Transverse colon (tissue), 4 donors: ENCODE results near the gene PSTK. TPM values are rescaled to one million over a fixed set of nuclear protein-coding genes. Genes with fewer than 3 reads are reported as not detected.

ENCODE experiments used
- DNase-seq: peaks from one replicate; pipeline ENCODE4 v3.0.0-alpha.2; 2019
- H3K27ac ChIP-seq, 4 donors: fragments of 200-600 bp; sonication (generic); 2 replicates each; pipeline ENCODE4 v1.5.1; 2016 to 2018; ENCODE audit warnings: inconsistent platforms in 4 of 4
- H3K27me3 ChIP-seq: fragments of 200-600 bp; sonication (generic); 2 replicates; pipeline ENCODE4 v1.5.1; 2017; ENCODE audit warnings: inconsistent platforms
- H3K36me3 ChIP-seq, 4 donors: fragments of 200-600 bp; sonication (generic); 2 replicates each; pipeline ENCODE4 v1.5.1; 2017 to 2019; ENCODE audit warnings: inconsistent platforms in 4 of 4
- H3K4me1 ChIP-seq, 4 donors: fragments of 200-600 bp; sonication (generic); 2 replicates each; pipeline ENCODE4 v1.5.1; 2017 to 2020; ENCODE audit warnings: inconsistent platforms in 4 of 4
- H3K4me3 ChIP-seq, 4 donors: fragments of 200-600 bp; sonication (generic); 1 replicate in 1 of 4; 2 replicates in 3 of 4; pipeline versions ENCODE4 v1.5.1 to v1.6.1; 2017 to 2019; ENCODE audit warnings: inconsistent platforms in 4 of 4
- H3K9me3 ChIP-seq, 2 donors: fragments of 200-600 bp; sonication (generic); 2 replicates each; pipeline ENCODE4 v1.5.1; 2017 to 2019; ENCODE audit warnings: inconsistent platforms in 2 of 2
- EP300 ChIP-seq: sonication (generic); formaldehyde crosslinking; IDR thresholded peaks from one replicate; pipeline ENCODE4 v1.6.1; 2017; ENCODE audit warnings: antibody characterized with exemption, low read depth
- POLR2A ChIP-seq: fragments of 450-650 bp; IDR thresholded peaks from one replicate; pipeline ENCODE4 v1.6.1; 2016; ENCODE audit warnings: antibody characterized with exemption, mild to moderate bottlenecking, moderate library complexity
- POLR2AphosphoS5 ChIP-seq, 3 donors: sonication (generic); formaldehyde crosslinking; IDR thresholded peaks; one replicate each; pipeline ENCODE4 v1.6.1; 2016; ENCODE audit warnings: antibody characterized with exemption in 3 of 3
- WGBS, 2 donors: methylation state at CpG; one replicate each; pipeline ENCODE4 v1.1.5; 2018; ENCODE audit warnings: low coverage in 1 of 2; 5-methylcytosine and 5-hydroxymethylcytosine counted together
- in situ Hi-C, 4 donors: fragments of 200-750 bp; cut with MboI; loops; one replicate each; pipeline versions ENCODE4 v1.15.0 to v1.15.1; 2017; ENCODE audit warnings: low sequenced_read_pairs in 3 of 4, low pct_ligation_motif_present in 1 of 4, low pct_unique_long_range_greater_than_20kb in 1 of 4
- intact Hi-C: fragments of 100-400 bp; cut with DNase I; formaldehyde crosslinking; loops from one replicate; pipeline ENCODE4 v1.15.1; 2023; ENCODE audit warnings: low total_unique reads
- total RNA-seq, 4 donors: library from RNA; depleted of rRNA; stranded (reverse); fragments of >200 nt; gene quantifications; one replicate each; pipeline ENCODE4 v1.1.0, GENCODE V29; 2016
- TF ChIP-seq, protein P1 (sequence below), 5 experiments: fragments of 200-600 bp in 3 of 5; fragments of 450-650 bp in 2 of 5; sonication (generic) in 3 of 5; IDR thresholded peaks; 1 replicate in 2 of 5; 2 replicates in 3 of 5; pipeline ENCODE4 v1.5.1; 2016 to 2017; ENCODE audit warnings: antibody characterized with exemption in 5 of 5, inconsistent platforms in 3 of 5, mild to moderate bottlenecking in 2 of 5, moderate library complexity in 1 of 5

Gene PSTK, protein sequence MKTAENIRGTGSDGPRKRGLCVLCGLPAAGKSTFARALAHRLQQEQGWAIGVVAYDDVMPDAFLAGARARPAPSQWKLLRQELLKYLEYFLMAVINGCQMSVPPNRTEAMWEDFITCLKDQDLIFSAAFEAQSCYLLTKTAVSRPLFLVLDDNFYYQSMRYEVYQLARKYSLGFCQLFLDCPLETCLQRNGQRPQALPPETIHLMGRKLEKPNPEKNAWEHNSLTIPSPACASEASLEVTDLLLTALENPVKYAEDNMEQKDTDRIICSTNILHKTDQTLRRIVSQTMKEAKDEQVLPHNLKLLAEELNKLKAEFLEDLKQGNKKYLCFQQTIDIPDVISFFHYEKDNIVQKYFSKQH
- total RNA-seq = 1 to 10 TPM in 2 of 4 donors, not detected in 2; 2.5 to 2.9 TPM

- Histone ChIP-seq H3K27me3 (no peaks in the 10 kb centered on the region), H3K36me3 (no peaks in the 10 kb centered on the region), H3K4me3 (peak within 1 kb of the TSS; percentile 54 to 94 (median 76)), H3K4me1 (peaks cover 5 to 14% (median 8%) of the 10 kb centered on the region in 4 donors), H3K27ac (peak within 1 kb of the TSS; percentile 86 to 96 (median 94)), H3K9me3 (no peaks in the 10 kb centered on the region)
- DNase-seq = peak; percentile 93
- TF ChIP-seq EP300 (no peak), POLR2AphosphoS5 (IDR thresholded peaks at IDR 0.05) (peak in 1 of 3 donors; percentile 83), POLR2A (peak; percentile 78)
- TF ChIP-seq, protein P1, sequence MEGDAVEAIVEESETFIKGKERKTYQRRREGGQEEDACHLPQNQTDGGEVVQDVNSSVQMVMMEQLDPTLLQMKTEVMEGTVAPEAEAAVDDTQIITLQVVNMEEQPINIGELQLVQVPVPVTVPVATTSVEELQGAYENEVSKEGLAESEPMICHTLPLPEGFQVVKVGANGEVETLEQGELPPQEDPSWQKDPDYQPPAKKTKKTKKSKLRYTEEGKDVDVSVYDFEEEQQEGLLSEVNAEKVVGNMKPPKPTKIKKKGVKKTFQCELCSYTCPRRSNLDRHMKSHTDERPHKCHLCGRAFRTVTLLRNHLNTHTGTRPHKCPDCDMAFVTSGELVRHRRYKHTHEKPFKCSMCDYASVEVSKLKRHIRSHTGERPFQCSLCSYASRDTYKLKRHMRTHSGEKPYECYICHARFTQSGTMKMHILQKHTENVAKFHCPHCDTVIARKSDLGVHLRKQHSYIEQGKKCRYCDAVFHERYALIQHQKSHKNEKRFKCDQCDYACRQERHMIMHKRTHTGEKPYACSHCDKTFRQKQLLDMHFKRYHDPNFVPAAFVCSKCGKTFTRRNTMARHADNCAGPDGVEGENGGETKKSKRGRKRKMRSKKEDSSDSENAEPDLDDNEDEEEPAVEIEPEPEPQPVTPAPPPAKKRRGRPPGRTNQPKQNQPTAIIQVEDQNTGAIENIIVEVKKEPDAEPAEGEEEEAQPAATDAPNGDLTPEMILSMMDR (IDR thresholded peaks at IDR 0.05) = peak; percentile 96 to 100 (median 99)
- WGBS, 2 donors = 1 to 4% methylated on average over 9 to 60 of the region's 73 CpGs
- intact Hi-C loops (loop anchor here (1.0 kb wide), 1 partner anchor 29 kb away; the partner anchor contains the start of gene ACADSB), in situ Hi-C loops (no loop called here)
Measured at GRCh38 chr10:122980209-122981065, at the start of gene PSTK. Gene PSTK, plus strand, starts transcription at chr10:122980401. Its CDS starts 79 bp downstream, at chr10:122980480.

DNA sequence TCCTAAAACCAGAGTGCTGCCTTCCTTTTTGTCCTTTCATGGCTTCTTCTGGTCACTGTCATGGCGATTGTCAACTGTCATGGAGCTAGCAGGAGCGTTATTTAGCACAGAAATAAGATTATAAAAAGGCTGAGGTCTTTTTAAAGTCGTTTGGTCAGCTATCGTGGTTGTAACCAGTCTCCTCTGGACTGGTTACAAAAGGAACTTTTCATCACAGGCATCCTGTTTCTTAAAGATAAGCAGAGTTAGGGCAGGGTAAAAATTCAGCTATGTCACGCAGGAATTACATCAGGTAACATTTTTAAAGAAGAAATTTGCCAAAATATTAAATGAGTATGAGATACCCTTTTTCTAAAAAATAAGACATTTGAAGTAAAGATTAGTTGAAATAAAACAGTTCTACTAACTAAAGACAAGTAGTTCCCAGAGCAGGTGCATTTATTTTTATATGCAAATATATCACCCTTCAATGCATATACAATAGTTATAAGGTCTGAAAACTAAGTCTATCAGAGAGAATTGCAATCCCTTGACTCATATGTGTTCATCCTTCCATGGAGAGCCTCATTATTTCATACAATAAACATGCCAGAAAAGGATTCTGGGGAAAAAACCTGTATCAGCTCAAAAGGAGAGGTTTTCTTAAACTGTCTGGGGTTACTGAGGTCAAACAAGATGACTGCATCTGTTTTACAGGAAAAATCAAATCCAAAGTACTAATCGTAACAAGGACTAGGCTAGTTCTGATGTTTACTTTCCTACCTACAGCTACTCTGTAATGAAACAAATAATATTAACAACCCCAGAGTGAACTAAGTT lies 48.9 kb upstream of the PSTK start:
- 54 to 74% methylated on average over 5 to 6 of the region's 6 CpGs for WGBS, 2 donors
- Histone ChIP-seq H3K27me3 (no peaks in the 10 kb centered on the region), H3K9me3 (no peaks in the 10 kb centered on the region), H3K4me1 (no peaks in the 10 kb centered on the region), H3K27ac (no peak overlapping the region), H3K36me3 (peaks cover 0 to 5% (median 2%) of the 10 kb centered on the region in 4 donors), H3K4me3 (no peak overlapping the region)
- DNase-seq = no peak
- TF ChIP-seq POLR2A (no peak), POLR2AphosphoS5 (IDR thresholded peaks at IDR 0.05) (no peak), EP300 (no peak)
- TF ChIP-seq, protein P1 (IDR thresholded peaks at IDR 0.05) = no peak
- intact Hi-C loops (no loop called here), in situ Hi-C loops (no loop called here)

DNA sequence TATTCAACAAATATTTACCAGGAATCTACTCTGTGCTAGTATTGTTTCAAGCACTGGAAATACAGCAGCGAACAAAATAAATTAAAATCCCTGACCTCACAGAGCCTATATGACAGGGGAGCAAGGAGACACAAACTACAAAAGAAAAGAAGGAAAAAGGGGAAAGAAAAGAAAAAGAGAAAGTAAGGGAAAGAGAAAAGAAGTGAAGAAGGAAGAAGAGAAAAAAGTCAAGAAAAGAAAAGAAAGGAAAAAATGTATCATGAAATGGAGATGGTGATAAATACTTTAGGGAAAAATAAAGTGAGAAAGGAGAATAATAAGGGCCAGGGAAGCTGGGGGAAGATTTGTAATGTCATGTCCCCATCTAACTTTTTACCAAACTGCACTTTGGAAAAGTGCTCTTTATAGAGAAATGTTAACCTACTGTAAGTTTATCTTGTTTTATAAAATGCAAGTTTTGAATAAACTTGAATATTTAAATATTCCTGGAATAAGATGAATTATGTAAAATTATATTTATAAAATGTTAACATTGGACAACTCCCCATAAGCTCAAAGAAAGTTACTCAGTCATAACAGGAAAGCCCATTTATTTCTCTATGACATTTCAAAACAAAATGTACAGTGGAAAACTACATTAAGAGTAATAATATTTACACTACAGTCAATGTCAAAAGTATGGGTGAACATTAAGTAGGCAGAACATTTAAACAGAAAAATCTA lies 40.9 kb upstream of the PSTK start:
- intact Hi-C loops = no loop called here
- no peak for DNase-seq
- TF ChIP-seq, protein P1 (IDR thresholded peaks at IDR 0.05) = no peak
- TF ChIP-seq EP300 = no peak
- TF ChIP-seq POLR2A = no peak
- no peak for TF ChIP-seq POLR2AphosphoS5 (IDR thresholded peaks at IDR 0.05)
- Histone ChIP-seq H3K27me3 (no peaks in the 10 kb centered on the region), H3K36me3 (peaks cover 0 to 17% (median 9%) of the 10 kb centered on the region in 4 donors), H3K27ac (no peak overlapping the region), H3K9me3 (no peaks in the 10 kb centered on the region), H3K4me1 (no peaks in the 10 kb centered on the region), H3K4me3 (no peak overlapping the region)
- WGBS, 2 donors = 97 to 100% methylated on average over 1 of the region's 1 CpG
- in situ Hi-C loops = no loop called here
